SK-N-SH (cell line): ENCODE results near the gene SEC24D. TPM values are rescaled to one million over a fixed set of nuclear protein-coding genes. Genes with fewer than 3 reads are reported as not detected.

Experiments
- CTCF ChIA-PET: fragments of 300-600, 350-600 bp; formaldehyde crosslinking; extraction: SDS; loops from one replicate; lab custom pipeline; 2021; lab: Yijun Ruan, JAX
- POLR2A ChIA-PET: fragments of 350-600 bp; sonication (Branson Sonifier 250); formaldehyde crosslinking; extraction: SDS; loops from one replicate; lab custom pipeline; 2020; ENCODE audit warnings: antibody characterized with exemption, inconsistent platforms; lab: Yijun Ruan, JAX
- DNase-seq: peaks from one replicate; pipeline ENCODE4 v3.0.0; 2012
- H2AFZ ChIP-seq: fragments of 200-600 bp; sonication (generic); 2 replicates; pipeline ENCODE4 v1.8.1; 2016; ENCODE audit warnings: antibody characterized with exemption, mild to moderate bottlenecking, low read depth
- H3F3A ChIP-seq: fragments of 200-600 bp; sonication (generic); replicated peaks from 2 replicates; pipeline ENCODE3; 2016; ENCODE audit warnings: antibody characterized with exemption, mild to moderate bottlenecking; ENCODE audit not compliant: insufficient read depth
- H3K27ac ChIP-seq, 2 experiments: fragments of 200-500 bp in 1 of 2; fragments of 200-600 bp in 1 of 2; sonication (Bioruptor generic) in 1 of 2; sonication (generic), shearing (Covaris generic) in 1 of 2; 2 replicates each; pipeline versions ENCODE4 v1.5.1 to v1.6.1; 2014 to 2016; ENCODE audit warnings: low read depth in 2 of 2, inconsistent platforms in 1 of 2, low read length in 1 of 2, mild to moderate bottlenecking in 1 of 2, mixed read lengths in 1 of 2
- H3K27me3 ChIP-seq: fragments of 200-600 bp; sonication (generic), shearing (Covaris generic); 2 replicates; pipeline ENCODE4 v1.6.1; 2016; ENCODE audit warnings: mixed run types; ENCODE audit not compliant: insufficient read depth
- H3K36me3 ChIP-seq, 2 experiments: fragments of 200-500 bp in 1 of 2; fragments of 200-600 bp in 1 of 2; sonication (Bioruptor generic) in 1 of 2; sonication (generic) in 1 of 2; replicated peaks in 1 of 2; 2 replicates each; pipeline versions ENCODE3 to v1.5.1; 2014 to 2016; ENCODE audit warnings: low read length in 1 of 2, mild to moderate bottlenecking in 1 of 2; ENCODE audit not compliant: insufficient read depth in 2 of 2, control insufficient read depth in 1 of 2
- H3K4me1 ChIP-seq, 2 experiments: fragments of 200-500 bp in 1 of 2; fragments of 200-600 bp in 1 of 2; sonication (Bioruptor generic) in 1 of 2; sonication (generic), shearing (Covaris generic) in 1 of 2; 2 replicates each; pipeline versions ENCODE4 v1.5.1 to v1.6.1; 2014 to 2016; ENCODE audit warnings: low read depth in 1 of 2, low read length in 1 of 2, mixed run types in 1 of 2; ENCODE audit not compliant: insufficient read depth in 2 of 2, control insufficient read depth in 1 of 2
- H3K4me2 ChIP-seq: fragments of 200-600 bp; sonication (generic), shearing (Covaris generic); 2 replicates; pipeline ENCODE4 v1.6.1; 2017; ENCODE audit warnings: mixed run types
- H3K4me3 ChIP-seq, 2 experiments: fragments of 200-500 bp in 1 of 2; fragments of 200-600 bp in 1 of 2; sonication (Bioruptor generic) in 1 of 2; sonication (generic), shearing (Covaris generic) in 1 of 2; 2 replicates each; pipeline versions ENCODE4 v1.5.1 to v1.8.1; 2014 to 2016; ENCODE audit warnings: low read depth in 2 of 2, inconsistent platforms in 1 of 2, low read length in 1 of 2, mild to moderate bottlenecking in 1 of 2, mixed read lengths in 1 of 2, moderate library complexity in 1 of 2
- H3K79me2 ChIP-seq: fragments of 200-600 bp; sonication (generic); 2 replicates; pipeline ENCODE4 v1.8.1; 2017; ENCODE audit warnings: mild to moderate bottlenecking; ENCODE audit not compliant: insufficient read depth
- H3K9ac ChIP-seq: fragments of 200-600 bp; sonication (generic); 2 replicates; pipeline ENCODE4 v1.6.1; 2017; ENCODE audit warnings: mixed run types
- H3K9me2 ChIP-seq: fragments of 200-600 bp; sonication (generic); 2 replicates; pipeline ENCODE4 v1.6.1; 2017; ENCODE audit warnings: mixed run types
- H3K9me3 ChIP-seq: fragments of 200-600 bp; sonication (generic); 2 replicates; pipeline ENCODE4 v1.6.1; 2017; ENCODE audit warnings: mixed run types, mild to moderate bottlenecking, moderate library complexity
- H4K20me1 ChIP-seq: fragments of 200-600 bp; sonication (generic); 2 replicates; pipeline ENCODE4 v1.6.1; 2017; ENCODE audit warnings: mild to moderate bottlenecking, mixed run types; ENCODE audit not compliant: insufficient read depth
- CHD2 ChIP-seq: fragments of 150-350 bp; IDR thresholded peaks from 2 replicates; pipeline ENCODE4 v1.6.1; 2018; ENCODE audit warnings: low read length; ENCODE audit not compliant: partially characterized antibody
- FOXJ3 ChIP-seq: sonication (generic); formaldehyde crosslinking; IDR thresholded peaks from 2 replicates; pipeline ENCODE4 v1.5.1; 2020; ENCODE audit warnings: mild to moderate bottlenecking, missing genetic modification reagents
- FOXM1 ChIP-seq: IDR thresholded peaks from 2 replicates; pipeline ENCODE4 v1.4.0; 2012; ENCODE audit warnings: low read depth, mild to moderate bottlenecking
- GABPA ChIP-seq: IDR thresholded peaks from 2 replicates; pipeline ENCODE4 v1.4.0; 2012; ENCODE audit warnings: low read depth, mild to moderate bottlenecking
- GATA2 ChIP-seq: sonication (generic); formaldehyde crosslinking; IDR thresholded peaks from 2 replicates; pipeline ENCODE4 v1.5.0; 2020; ENCODE audit warnings: mild to moderate bottlenecking, missing genetic modification reagents
- MEF2A ChIP-seq: IDR thresholded peaks from 2 replicates; pipeline ENCODE4 v1.4.0; 2012; ENCODE audit warnings: low read depth, borderline replicate concordance
- NRF1 ChIP-seq: IDR thresholded peaks from 2 replicates; pipeline ENCODE4 v1.6.1; 2012; ENCODE audit warnings: low read depth, mild to moderate bottlenecking, low read length
- RCOR1 ChIP-seq: fragments of 150-350 bp; IDR thresholded peaks from 2 replicates; pipeline ENCODE4 v1.6.1; 2017; ENCODE audit warnings: antibody characterized with exemption, low read length
- RFX5 ChIP-seq: IDR thresholded peaks from 2 replicates; pipeline ENCODE4 v1.6.1; 2012; ENCODE audit warnings: mild to moderate bottlenecking, improper control_type of control experiment, low read length
- SIN3A ChIP-seq: IDR thresholded peaks from 2 replicates; pipeline ENCODE4 v1.6.1; 2012; ENCODE audit warnings: low read depth, mild to moderate bottlenecking, low read length, moderate library complexity, borderline replicate concordance
- YY1 ChIP-seq: IDR thresholded peaks from 2 replicates; pipeline ENCODE4 v1.4.0; 2012; ENCODE audit warnings: low read depth, mild to moderate bottlenecking
- WGBS: methylation state at CpG from one replicate; pipeline ENCODE4 v1.1.6; 2017; ENCODE audit warnings: low lambda C conversion rate; 5-methylcytosine and 5-hydroxymethylcytosine counted together
- polyA plus RNA-seq, 3 experiments: library from polyadenylated mRNA; depleted of rRNA; stranded (reverse); fragments of >200 nt; gene quantifications; 2 replicates each; pipeline ENCODE4 v1.2.3, GENCODE V29; 2012
- TF ChIP-seq, protein P1 (sequence below): IDR thresholded peaks from 2 replicates; pipeline ENCODE4 v1.4.0; 2012; ENCODE audit warnings: low read depth, borderline replicate concordance
- TF ChIP-seq, protein P2 (sequence below): IDR thresholded peaks from 2 replicates; pipeline ENCODE4 v1.4.0; 2012; ENCODE audit warnings: low read depth
- TF ChIP-seq, protein P3 (sequence below): fragments of 200-600 bp; sonication (generic); IDR thresholded peaks from 2 replicates; pipeline ENCODE4 v1.6.1; 2017; ENCODE audit warnings: antibody characterized with exemption, mild to moderate bottlenecking, moderate library complexity
- TF ChIP-seq, protein P4 (sequence below): IDR thresholded peaks from 2 replicates; pipeline ENCODE4; 2012
- TF ChIP-seq, protein P5 (sequence below): IDR thresholded peaks from 2 replicates; pipeline ENCODE4 v1.4.0; 2012; ENCODE audit warnings: low read depth, borderline replicate concordance

The SEC24D gene
- polyA plus RNA-seq, 1 of the 3 experiments (the other 2 are of a cell fraction) = 32.2 TPM

DNA sequence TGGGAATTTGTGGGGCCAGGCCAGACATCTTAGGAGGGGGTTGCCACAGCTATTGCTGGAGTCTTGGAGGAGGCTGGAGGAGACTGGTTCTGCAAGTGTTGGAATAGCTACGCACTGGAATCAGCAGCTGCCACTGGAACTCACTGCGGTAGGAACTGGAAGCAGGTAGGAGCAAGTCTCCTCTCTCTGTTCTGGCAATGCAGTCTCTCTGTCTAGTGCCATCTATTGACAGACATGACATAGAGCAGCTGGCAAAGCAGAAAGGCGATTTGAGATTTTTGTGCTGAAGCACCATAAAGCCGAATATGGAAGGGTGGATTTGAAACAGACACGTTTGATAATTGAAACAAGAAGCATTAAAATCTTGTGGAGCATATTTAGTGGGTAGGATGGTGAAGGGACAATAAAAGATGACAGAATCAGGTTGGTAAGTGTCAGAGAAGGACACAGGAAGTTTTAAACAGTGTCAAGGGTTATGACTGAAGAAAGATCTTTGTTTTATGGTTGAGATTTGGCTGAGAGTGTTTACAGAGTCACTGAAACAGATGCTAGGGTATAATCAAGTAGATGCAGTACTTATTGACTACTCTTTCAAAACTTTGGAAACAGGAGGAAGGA, 29.3 kb upstream of the SEC24D start (continued):
- TF ChIP-seq RCOR1 = peak; percentile 61
- TF ChIP-seq, protein P1, sequence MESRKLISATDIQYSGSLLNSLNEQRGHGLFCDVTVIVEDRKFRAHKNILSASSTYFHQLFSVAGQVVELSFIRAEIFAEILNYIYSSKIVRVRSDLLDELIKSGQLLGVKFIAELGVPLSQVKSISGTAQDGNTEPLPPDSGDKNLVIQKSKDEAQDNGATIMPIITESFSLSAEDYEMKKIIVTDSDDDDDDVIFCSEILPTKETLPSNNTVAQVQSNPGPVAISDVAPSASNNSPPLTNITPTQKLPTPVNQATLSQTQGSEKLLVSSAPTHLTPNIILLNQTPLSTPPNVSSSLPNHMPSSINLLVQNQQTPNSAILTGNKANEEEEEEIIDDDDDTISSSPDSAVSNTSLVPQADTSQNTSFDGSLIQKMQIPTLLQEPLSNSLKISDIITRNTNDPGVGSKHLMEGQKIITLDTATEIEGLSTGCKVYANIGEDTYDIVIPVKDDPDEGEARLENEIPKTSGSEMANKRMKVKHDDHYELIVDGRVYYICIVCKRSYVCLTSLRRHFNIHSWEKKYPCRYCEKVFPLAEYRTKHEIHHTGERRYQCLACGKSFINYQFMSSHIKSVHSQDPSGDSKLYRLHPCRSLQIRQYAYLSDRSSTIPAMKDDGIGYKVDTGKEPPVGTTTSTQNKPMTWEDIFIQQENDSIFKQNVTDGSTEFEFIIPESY = no peak
- TF ChIP-seq FOXM1 = no peak
- peak; percentile 49 for TF ChIP-seq CHD2
- TF ChIP-seq FOXJ3 (CRISPR knock-in tag) = no peak
- TF ChIP-seq, protein P2, sequence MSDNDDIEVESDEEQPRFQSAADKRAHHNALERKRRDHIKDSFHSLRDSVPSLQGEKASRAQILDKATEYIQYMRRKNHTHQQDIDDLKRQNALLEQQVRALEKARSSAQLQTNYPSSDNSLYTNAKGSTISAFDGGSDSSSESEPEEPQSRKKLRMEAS = no peak

DNA sequence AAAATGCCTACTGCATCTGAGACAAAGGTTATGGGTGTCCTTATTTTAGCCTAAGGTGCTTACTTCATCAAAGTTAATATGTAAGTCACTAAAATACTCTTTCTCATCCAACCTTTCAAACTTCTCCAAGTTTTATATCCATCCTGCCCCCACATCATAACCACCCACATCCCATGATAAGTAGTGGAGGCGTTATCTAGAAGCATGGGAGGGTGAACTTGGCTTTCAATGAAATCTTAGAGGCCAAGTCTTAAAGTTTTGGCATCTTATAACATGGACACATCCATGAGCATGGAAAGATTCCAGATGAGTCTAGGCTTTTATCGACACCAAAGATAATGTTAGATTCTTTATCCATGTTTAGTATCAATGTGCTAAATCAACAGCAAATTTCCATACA, 22.9 kb upstream of the SEC24D start:
- CTCF ChIA-PET = interaction anchor here (1.8 kb wide), 1 partner anchor 22 kb away, joined by 4 read pairs; no protein-coding TSS in a partner anchor
- H3K27me3 ChIP-seq = no peaks in the 10 kb centered on the region
- no peaks in the 10 kb centered on the region for H4K20me1 ChIP-seq
- no peak overlapping the region for H3K4me3 ChIP-seq
- H3K36me3 ChIP-seq = no peaks in the 10 kb centered on the region
- no peak for TF ChIP-seq FOXJ3 (CRISPR knock-in tag)
- no peak for TF ChIP-seq NRF1
- TF ChIP-seq YY1 = no peak
- TF ChIP-seq SIN3A = no peak
- TF ChIP-seq, protein P2 = no peak
- TF ChIP-seq, protein P3, sequence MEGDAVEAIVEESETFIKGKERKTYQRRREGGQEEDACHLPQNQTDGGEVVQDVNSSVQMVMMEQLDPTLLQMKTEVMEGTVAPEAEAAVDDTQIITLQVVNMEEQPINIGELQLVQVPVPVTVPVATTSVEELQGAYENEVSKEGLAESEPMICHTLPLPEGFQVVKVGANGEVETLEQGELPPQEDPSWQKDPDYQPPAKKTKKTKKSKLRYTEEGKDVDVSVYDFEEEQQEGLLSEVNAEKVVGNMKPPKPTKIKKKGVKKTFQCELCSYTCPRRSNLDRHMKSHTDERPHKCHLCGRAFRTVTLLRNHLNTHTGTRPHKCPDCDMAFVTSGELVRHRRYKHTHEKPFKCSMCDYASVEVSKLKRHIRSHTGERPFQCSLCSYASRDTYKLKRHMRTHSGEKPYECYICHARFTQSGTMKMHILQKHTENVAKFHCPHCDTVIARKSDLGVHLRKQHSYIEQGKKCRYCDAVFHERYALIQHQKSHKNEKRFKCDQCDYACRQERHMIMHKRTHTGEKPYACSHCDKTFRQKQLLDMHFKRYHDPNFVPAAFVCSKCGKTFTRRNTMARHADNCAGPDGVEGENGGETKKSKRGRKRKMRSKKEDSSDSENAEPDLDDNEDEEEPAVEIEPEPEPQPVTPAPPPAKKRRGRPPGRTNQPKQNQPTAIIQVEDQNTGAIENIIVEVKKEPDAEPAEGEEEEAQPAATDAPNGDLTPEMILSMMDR = no peak
- TF ChIP-seq GATA2 (CRISPR knock-in tag) = no peak
- TF ChIP-seq, protein P4, sequence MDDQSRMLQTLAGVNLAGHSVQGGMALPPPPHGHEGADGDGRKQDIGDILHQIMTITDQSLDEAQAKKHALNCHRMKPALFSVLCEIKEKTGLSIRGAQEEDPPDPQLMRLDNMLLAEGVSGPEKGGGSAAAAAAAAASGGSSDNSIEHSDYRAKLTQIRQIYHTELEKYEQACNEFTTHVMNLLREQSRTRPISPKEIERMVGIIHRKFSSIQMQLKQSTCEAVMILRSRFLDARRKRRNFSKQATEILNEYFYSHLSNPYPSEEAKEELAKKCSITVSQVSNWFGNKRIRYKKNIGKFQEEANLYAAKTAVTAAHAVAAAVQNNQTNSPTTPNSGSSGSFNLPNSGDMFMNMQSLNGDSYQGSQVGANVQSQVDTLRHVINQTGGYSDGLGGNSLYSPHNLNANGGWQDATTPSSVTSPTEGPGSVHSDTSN = no peak
- TF ChIP-seq RFX5 = no peak
- TF ChIP-seq MEF2A = no peak
- TF ChIP-seq GABPA = no peak
- TF ChIP-seq CHD2 = no peak
- TF ChIP-seq, protein P5, sequence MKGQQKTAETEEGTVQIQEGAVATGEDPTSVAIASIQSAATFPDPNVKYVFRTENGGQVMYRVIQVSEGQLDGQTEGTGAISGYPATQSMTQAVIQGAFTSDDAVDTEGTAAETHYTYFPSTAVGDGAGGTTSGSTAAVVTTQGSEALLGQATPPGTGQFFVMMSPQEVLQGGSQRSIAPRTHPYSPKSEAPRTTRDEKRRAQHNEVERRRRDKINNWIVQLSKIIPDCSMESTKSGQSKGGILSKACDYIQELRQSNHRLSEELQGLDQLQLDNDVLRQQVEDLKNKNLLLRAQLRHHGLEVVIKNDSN = no peak
- WGBS = 95% methylated on average over 2 of the region's 2 CpGs
- no peak overlapping the region for H2AFZ ChIP-seq
- no peak overlapping the region for H3K27ac ChIP-seq
- no peak overlapping the region for H3K9ac ChIP-seq
- H3K4me2 ChIP-seq = no peak overlapping the region
- DNase-seq = no peak
- no peaks in the 10 kb centered on the region for H3F3A ChIP-seq
- H3K9me3 ChIP-seq = no peaks in the 10 kb centered on the region
- POLR2A ChIA-PET = no interaction called here
- no peaks in the 10 kb centered on the region for H3K9me2 ChIP-seq
- no peaks in the 10 kb centered on the region for H3K79me2 ChIP-seq
- no peaks in the 10 kb centered on the region for H3K4me1 ChIP-seq
